Chondrocyte (in vitro differentiated cells): ENCODE data around the gene MTO1. TPM values are rescaled to one million over a fixed set of nuclear protein-coding genes. Genes with fewer than 3 reads are reported as not detected.
A peak's percentile ranks its signal among the peaks of the same experiment; 100 is the strongest.

Experiments
- DNase-seq: peaks from one replicate; pipeline ENCODE4 v3.0.0; 2021; ENCODE audit warnings: mixed read lengths, low spot score
- H3K27ac Mint-ChIP-seq: one replicate; pipeline ENCODE4 v1.8.0; 2021; ENCODE audit warnings: mild to moderate bottlenecking, moderate library complexity, mixed read lengths; ENCODE audit not compliant: unreplicated experiment
- H3K27me3 Mint-ChIP-seq: 2 replicates; pipeline ENCODE4 v1.8.0; 2021; ENCODE audit warnings: low read depth, mixed read lengths
- H3K36me3 Mint-ChIP-seq: 2 replicates; pipeline ENCODE4 v1.8.0; 2021; ENCODE audit warnings: low read depth, mixed read lengths
- H3K4me1 Mint-ChIP-seq: 2 replicates; pipeline ENCODE4 v1.8.0; 2021; ENCODE audit warnings: low read depth, mild to moderate bottlenecking, mixed read lengths
- H3K4me3 Mint-ChIP-seq: one replicate; pipeline ENCODE4 v1.8.0; 2021; ENCODE audit warnings: mild to moderate bottlenecking, moderate library complexity, mixed read lengths; ENCODE audit not compliant: unreplicated experiment
- H3K9me3 Mint-ChIP-seq: 2 replicates; pipeline ENCODE4 v1.8.0; 2021; ENCODE audit warnings: low read depth, mixed read lengths
- total RNA-seq: library from RNA; stranded (reverse); gene quantifications from 3 replicates; pipeline ENCODE4 v1.2.1, GENCODE V29; 2021
- TF ChIP-seq, protein P1 (sequence below): fragments of 200-600 bp; sonication (generic); IDR thresholded peaks from 2 replicates; pipeline ENCODE4 v1.5.0; 2021; ENCODE audit warnings: antibody characterized with exemption, mild to moderate bottlenecking, moderate library complexity

MTO1 gene
- total RNA-seq, 1 donor from 2014 or later = 25.6 TPM

- Mint-ChIP-seq H3K27me3 (no peaks in the 10 kb centered on the region), H3K4me1 (no peaks in the 10 kb centered on the region), H3K36me3 (peaks cover 35% of the 10 kb centered on the region), H3K9me3 (no peaks in the 10 kb centered on the region), H3K27ac (no peak overlapping the region), H3K4me3 (no peak overlapping the region)
- no peak for DNase-seq
- TF ChIP-seq, protein P1, sequence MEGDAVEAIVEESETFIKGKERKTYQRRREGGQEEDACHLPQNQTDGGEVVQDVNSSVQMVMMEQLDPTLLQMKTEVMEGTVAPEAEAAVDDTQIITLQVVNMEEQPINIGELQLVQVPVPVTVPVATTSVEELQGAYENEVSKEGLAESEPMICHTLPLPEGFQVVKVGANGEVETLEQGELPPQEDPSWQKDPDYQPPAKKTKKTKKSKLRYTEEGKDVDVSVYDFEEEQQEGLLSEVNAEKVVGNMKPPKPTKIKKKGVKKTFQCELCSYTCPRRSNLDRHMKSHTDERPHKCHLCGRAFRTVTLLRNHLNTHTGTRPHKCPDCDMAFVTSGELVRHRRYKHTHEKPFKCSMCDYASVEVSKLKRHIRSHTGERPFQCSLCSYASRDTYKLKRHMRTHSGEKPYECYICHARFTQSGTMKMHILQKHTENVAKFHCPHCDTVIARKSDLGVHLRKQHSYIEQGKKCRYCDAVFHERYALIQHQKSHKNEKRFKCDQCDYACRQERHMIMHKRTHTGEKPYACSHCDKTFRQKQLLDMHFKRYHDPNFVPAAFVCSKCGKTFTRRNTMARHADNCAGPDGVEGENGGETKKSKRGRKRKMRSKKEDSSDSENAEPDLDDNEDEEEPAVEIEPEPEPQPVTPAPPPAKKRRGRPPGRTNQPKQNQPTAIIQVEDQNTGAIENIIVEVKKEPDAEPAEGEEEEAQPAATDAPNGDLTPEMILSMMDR = no peak
Measured at GRCh38 chr6:73484438-73484837, 22.9 kb downstream of the MTO1 start.

GRCh38 chr6:73487473-73487872 is 25.9 kb downstream of the MTO1 start:
- TF ChIP-seq, protein P1 = no peak

GRCh38 chr6:73491377-73491776 is 29.8 kb downstream of the MTO1 start:
- H3K4me1 Mint-ChIP-seq = peaks cover 10% of the 10 kb centered on the region
- H3K27ac Mint-ChIP-seq = peak overlapping the region; percentile 65
- TF ChIP-seq, protein P1 = no peak
- H3K4me3 Mint-ChIP-seq = no peak overlapping the region
- DNase-seq = no peak
- peaks cover 2% of the 10 kb centered on the region for H3K9me3 Mint-ChIP-seq
- no peaks in the 10 kb centered on the region for H3K27me3 Mint-ChIP-seq
- peaks cover 35% of the 10 kb centered on the region for H3K36me3 Mint-ChIP-seq

More at GRCh38 chr6:73487473-73487872, 25.9 kb downstream of the MTO1 start:
- Mint-ChIP-seq H3K9me3 (peaks cover 2% of the 10 kb centered on the region), H3K4me1 (peaks cover 6% of the 10 kb centered on the region), H3K36me3 (peaks cover 40% of the 10 kb centered on the region), H3K27ac (no peak overlapping the region), H3K27me3 (no peaks in the 10 kb centered on the region), H3K4me3 (no peak overlapping the region)
- DNase-seq = no peak

- no peaks in the 10 kb centered on the region for H3K27me3 Mint-ChIP-seq
- no peak for DNase-seq
- TF ChIP-seq, protein P1 = no peak
- H3K9me3 Mint-ChIP-seq = no peaks in the 10 kb centered on the region
- H3K4me1 Mint-ChIP-seq = peaks cover 4% of the 10 kb centered on the region
- no peak overlapping the region for H3K4me3 Mint-ChIP-seq
- no peak overlapping the region for H3K27ac Mint-ChIP-seq
- peaks cover 20% of the 10 kb centered on the region for H3K36me3 Mint-ChIP-seq
Measured at GRCh38 chr6:73497915-73498314, 36.4 kb downstream of the MTO1 start.

DNA sequence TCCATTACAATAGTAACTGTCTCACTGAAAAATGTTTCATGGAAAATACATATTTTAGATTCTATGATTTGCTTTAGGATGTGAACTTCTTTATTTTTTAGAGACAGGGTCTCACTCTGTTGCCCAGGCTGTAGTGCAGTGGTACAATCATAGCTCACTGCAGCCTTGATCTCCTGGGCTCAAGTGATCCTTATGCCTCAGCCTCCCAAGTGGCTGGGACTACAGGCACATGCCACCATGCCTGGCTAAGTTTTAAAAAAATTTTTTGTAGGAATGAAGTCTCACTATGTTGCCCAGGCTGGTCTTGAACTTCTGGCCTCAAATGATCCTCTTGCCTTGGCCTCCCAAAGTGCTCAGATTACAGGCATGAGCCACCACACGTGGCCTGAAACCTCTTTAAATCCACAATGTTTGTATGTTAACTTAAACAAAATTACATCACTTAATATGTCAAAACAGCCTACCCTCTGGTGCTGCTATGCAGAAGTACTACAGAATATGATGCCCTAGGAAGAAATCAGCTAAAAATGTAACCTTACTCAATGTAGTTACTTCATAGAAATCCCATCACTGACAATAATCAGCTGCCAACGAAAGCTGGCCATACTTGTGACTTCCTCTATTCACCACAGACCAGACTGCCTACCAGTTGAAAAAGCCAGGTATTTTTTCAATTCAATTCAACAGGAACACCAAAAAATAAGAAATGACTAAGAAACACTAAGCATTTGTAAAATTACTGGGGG is 41.7 kb downstream of the MTO1 start:
- Mint-ChIP-seq H3K27ac (no peak overlapping the region), H3K4me3 (no peak overlapping the region), H3K4me1 (no peaks in the 10 kb centered on the region), H3K36me3 (peaks cover 13% of the 10 kb centered on the region), H3K9me3 (peaks cover 2% of the 10 kb centered on the region), H3K27me3 (no peaks in the 10 kb centered on the region)
- TF ChIP-seq, protein P1 = no peak
- no peak for DNase-seq
